Keratinocyte (primary cell): ENCODE results near the gene TEKTIP1.
A peak's percentile ranks its signal among the peaks of the same experiment; 100 is the strongest.

ENCODE experiments used
- CTCF ChIP-seq, 3 experiments: IDR thresholded peaks in 1 of 3; conservative IDR thresholded peaks in 1 of 3; optimal IDR thresholded peaks in 1 of 3; 2 replicates in 2 of 3; 3 replicates in 1 of 3; pipeline versions ENCODE3 to v1.5.1; 2011; ENCODE audit warnings: low read length in 3 of 3, mild to moderate bottlenecking in 3 of 3, moderate library complexity in 2 of 3, control low read depth in 1 of 3, inconsistent platforms in 1 of 3; ENCODE audit not compliant: insufficient read depth in 2 of 3; ENCODE audit errors: extremely low read depth in 1 of 3
- EZH2 ChIP-seq: IDR thresholded peaks from one replicate; pipeline ENCODE4 v1.6.1; 2012; ENCODE audit warnings: inconsistent platforms, mild to moderate bottlenecking, low read length, moderate library complexity

- peak in 2 of 3 experiments; percentile 32 to 41 for TF ChIP-seq CTCF (optimal IDR thresholded peaks at IDR 0.05 in 1 of 3, IDR thresholded peaks at IDR 0.05 in 1 of 3, conservative IDR thresholded peaks at IDR 0.05 in 1 of 3; ENCODE audit: extremely low read depth in 1 of 3, insufficient read depth in 2 of 3, low read length in 3 of 3)
- TF ChIP-seq EZH2, result no peak
These were observed 47.2 kb downstream of the TEKTIP1 start for GRCh38 chr19:3586127-3586626.
